SK-N-SH treated with all-trans-retinoic acid at 6 μM for 48 hours (cell line): ENCODE measurements around the gene ZNF808.
"Not testable (repeated sequence)": the region's sequence is repeated elsewhere in the genome, so short reads cannot be mapped to it uniquely, and the experiment has no call there.

Experiments
- ARNTL ChIP-seq: fragments of 450-650 bp; formaldehyde crosslinking; IDR thresholded peaks from 2 replicates; pipeline ENCODE4 v1.5.0; 2020; ENCODE audit warnings: low read depth, mild to moderate bottlenecking, moderate library complexity, borderline replicate concordance
- ESRRG ChIP-seq: fragments of 250-450 bp; sonication (Bioruptor Pico); IDR thresholded peaks from 2 replicates; pipeline ENCODE4 v1.6.1; 2021; ENCODE audit warnings: mild to moderate bottlenecking
- PPARA ChIP-seq: fragments of 250-450 bp; sonication (Bioruptor Pico); IDR thresholded peaks from 2 replicates; pipeline ENCODE4 v1.5.0; 2020; ENCODE audit warnings: mild to moderate bottlenecking, borderline replicate concordance
- ZC3H10 ChIP-seq: fragments of 250-450 bp; sonication (Bioruptor Pico); IDR thresholded peaks from 2 replicates; pipeline ENCODE4 v1.5.1; 2021; ENCODE audit warnings: mild to moderate bottlenecking, moderate library complexity
- ZFP3 ChIP-seq: fragments of 250-450 bp; sonication (Bioruptor Pico); IDR thresholded peaks from 2 replicates; pipeline ENCODE4 v1.5.0; 2020; ENCODE audit warnings: mild to moderate bottlenecking, moderate library complexity
- ZFP30 ChIP-seq: fragments of 450-650 bp; formaldehyde crosslinking; IDR thresholded peaks from 2 replicates; pipeline ENCODE4 v1.5.0; 2022; ENCODE audit warnings: mild to moderate bottlenecking, moderate library complexity
- ZNF565 ChIP-seq: fragments of 450-650 bp; formaldehyde crosslinking; conservative IDR thresholded peaks from 2 replicates; pipeline ENCODE4 v1.5.0; 2020; ENCODE audit warnings: low read depth, mild to moderate bottlenecking, moderate library complexity
- TF ChIP-seq, protein P1 (sequence below): fragments of 250-450 bp; sonication (Bioruptor Pico); IDR thresholded peaks from 2 replicates; pipeline ENCODE4 v1.8.0; 2021; ENCODE audit warnings: low read depth, mild to moderate bottlenecking, moderate library complexity, borderline replicate concordance
- TF ChIP-seq, protein P2 (sequence below): fragments of 250-450 bp; sonication (Bioruptor Pico); IDR thresholded peaks from 2 replicates; pipeline ENCODE4 v1.8.0; 2020; ENCODE audit warnings: mild to moderate bottlenecking, moderate library complexity, borderline replicate concordance
- TF ChIP-seq, protein P3 (sequence below): fragments of 250-450 bp; sonication (Bioruptor Pico); IDR thresholded peaks from 2 replicates; pipeline ENCODE4 v1.5.1; 2021; ENCODE audit warnings: mild to moderate bottlenecking, moderate library complexity
- TF ChIP-seq, protein P4 (sequence below): fragments of 250-450 bp; sonication (Bioruptor Pico); IDR thresholded peaks from 2 replicates; pipeline ENCODE4 v1.5.1; 2020; ENCODE audit warnings: low read depth, mild to moderate bottlenecking, moderate library complexity

DNA sequence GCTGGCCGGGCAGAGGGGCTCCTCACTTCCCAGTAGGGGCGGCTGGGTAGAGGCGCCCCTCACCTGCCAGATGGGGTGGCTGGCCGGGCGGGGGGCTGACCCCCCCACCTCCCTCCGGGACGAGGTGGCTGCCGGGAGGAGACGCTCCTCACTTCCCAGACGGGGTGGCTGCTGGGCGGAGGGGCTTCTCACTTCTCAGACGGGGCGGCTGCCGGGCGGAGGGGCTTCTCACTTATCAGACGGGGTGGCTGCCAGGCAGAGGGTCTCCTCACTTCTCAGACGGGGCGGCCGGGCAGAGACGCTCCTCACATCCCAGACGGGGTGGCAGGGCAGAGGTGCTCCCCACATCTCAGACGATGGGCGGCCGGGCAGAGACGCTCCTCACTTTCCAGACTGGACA is 66.0 kb downstream of the ZNF808 start:
- TF ChIP-seq ZNF565 (CRISPR knock-in tag); ZFP30 (CRISPR knock-in tag); ESRRG (CRISPR knock-in tag); PPARA; ZFP3 (CRISPR knock-in tag); ZC3H10; ARNTL: not testable (repeated sequence)
- TF ChIP-seq, protein P1, sequence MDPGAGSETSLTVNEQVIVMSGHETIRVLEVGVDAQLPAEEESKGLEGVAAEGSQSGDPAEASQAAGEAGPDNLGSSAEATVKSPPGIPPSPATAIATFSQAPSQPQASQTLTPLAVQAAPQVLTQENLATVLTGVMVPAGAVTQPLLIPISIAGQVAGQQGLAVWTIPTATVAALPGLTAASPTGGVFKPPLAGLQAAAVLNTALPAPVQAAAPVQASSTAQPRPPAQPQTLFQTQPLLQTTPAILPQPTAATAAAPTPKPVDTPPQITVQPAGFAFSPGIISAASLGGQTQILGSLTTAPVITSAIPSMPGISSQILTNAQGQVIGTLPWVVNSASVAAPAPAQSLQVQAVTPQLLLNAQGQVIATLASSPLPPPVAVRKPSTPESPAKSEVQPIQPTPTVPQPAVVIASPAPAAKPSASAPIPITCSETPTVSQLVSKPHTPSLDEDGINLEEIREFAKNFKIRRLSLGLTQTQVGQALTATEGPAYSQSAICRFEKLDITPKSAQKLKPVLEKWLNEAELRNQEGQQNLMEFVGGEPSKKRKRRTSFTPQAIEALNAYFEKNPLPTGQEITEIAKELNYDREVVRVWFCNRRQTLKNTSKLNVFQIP (CRISPR knock-in tag) = not testable (repeated sequence)
- TF ChIP-seq, protein P2, sequence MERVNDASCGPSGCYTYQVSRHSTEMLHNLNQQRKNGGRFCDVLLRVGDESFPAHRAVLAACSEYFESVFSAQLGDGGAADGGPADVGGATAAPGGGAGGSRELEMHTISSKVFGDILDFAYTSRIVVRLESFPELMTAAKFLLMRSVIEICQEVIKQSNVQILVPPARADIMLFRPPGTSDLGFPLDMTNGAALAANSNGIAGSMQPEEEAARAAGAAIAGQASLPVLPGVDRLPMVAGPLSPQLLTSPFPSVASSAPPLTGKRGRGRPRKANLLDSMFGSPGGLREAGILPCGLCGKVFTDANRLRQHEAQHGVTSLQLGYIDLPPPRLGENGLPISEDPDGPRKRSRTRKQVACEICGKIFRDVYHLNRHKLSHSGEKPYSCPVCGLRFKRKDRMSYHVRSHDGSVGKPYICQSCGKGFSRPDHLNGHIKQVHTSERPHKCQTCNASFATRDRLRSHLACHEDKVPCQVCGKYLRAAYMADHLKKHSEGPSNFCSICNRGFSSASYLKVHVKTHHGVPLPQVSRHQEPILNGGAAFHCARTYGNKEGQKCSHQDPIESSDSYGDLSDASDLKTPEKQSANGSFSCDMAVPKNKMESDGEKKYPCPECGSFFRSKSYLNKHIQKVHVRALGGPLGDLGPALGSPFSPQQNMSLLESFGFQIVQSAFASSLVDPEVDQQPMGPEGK = not testable (repeated sequence)
- TF ChIP-seq, protein P3, sequence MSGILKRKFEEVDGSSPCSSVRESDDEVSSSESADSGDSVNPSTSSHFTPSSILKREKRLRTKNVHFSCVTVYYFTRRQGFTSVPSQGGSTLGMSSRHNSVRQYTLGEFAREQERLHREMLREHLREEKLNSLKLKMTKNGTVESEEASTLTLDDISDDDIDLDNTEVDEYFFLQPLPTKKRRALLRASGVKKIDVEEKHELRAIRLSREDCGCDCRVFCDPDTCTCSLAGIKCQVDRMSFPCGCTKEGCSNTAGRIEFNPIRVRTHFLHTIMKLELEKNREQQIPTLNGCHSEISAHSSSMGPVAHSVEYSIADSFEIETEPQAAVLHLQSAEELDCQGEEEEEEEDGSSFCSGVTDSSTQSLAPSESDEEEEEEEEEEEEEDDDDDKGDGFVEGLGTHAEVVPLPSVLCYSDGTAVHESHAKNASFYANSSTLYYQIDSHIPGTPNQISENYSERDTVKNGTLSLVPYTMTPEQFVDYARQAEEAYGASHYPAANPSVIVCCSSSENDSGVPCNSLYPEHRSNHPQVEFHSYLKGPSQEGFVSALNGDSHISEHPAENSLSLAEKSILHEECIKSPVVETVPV (CRISPR knock-in tag) = not testable (repeated sequence)
- TF ChIP-seq, protein P4, sequence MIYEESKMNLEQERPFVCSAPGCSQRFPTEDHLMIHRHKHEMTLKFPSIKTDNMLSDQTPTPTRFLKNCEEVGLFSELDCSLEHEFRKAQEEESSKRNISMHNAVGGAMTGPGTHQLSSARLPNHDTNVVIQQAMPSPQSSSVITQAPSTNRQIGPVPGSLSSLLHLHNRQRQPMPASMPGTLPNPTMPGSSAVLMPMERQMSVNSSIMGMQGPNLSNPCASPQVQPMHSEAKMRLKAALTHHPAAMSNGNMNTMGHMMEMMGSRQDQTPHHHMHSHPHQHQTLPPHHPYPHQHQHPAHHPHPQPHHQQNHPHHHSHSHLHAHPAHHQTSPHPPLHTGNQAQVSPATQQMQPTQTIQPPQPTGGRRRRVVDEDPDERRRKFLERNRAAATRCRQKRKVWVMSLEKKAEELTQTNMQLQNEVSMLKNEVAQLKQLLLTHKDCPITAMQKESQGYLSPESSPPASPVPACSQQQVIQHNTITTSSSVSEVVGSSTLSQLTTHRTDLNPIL (CRISPR knock-in tag) = not testable (repeated sequence)
